IMR-90 (cell line): ENCODE results near the gene POU2F1.

ENCODE experiments used
- CEBPB ChIP-seq: IDR thresholded peaks from 2 replicates; pipeline ENCODE4 v1.6.1; 2012; ENCODE audit warnings: low read depth, low read length, improper control_type of control experiment
- FOS ChIP-seq: fragments of 150-350 bp; IDR thresholded peaks from 2 replicates; pipeline ENCODE4 v1.6.1; 2016; ENCODE audit warnings: low read depth, low read length
- MAFK ChIP-seq: IDR thresholded peaks from 2 replicates; pipeline ENCODE4 v1.6.1; 2012; ENCODE audit warnings: low read depth, low read length, improper control_type of control experiment
- POLR2A ChIP-seq: IDR thresholded peaks from 2 replicates; pipeline ENCODE4 v1.6.1; 2012; ENCODE audit warnings: mild to moderate bottlenecking, low read depth, low read length
- RAD21 ChIP-seq: IDR thresholded peaks from 2 replicates; pipeline ENCODE4 v1.6.1; 2012; ENCODE audit warnings: low read length, improper control_type of control experiment
- RFX5 ChIP-seq: IDR thresholded peaks from 2 replicates; pipeline ENCODE4 v1.8.0; 2012; ENCODE audit warnings: low read depth, mild to moderate bottlenecking, low read length, moderate library complexity
- SMC3 ChIP-seq: fragments of 150-350 bp; IDR thresholded peaks from 2 replicates; pipeline ENCODE4 v1.6.1; 2016; ENCODE audit warnings: low read depth, mild to moderate bottlenecking, antibody characterized with exemption, low read length, moderate library complexity
- TF ChIP-seq, protein P1 (sequence below): conservative IDR thresholded peaks from 2 replicates; pipeline ENCODE4 v1.5.1; 2012; ENCODE audit warnings: mild to moderate bottlenecking, low read depth, low read length, improper control_type of control experiment
- TF ChIP-seq, protein P2 (sequence below): fragments of 150-350 bp; IDR thresholded peaks from 2 replicates; pipeline ENCODE4 v1.6.1; 2016; ENCODE audit warnings: low read depth, mild to moderate bottlenecking, low read length, moderate library complexity, borderline replicate concordance

DNA sequence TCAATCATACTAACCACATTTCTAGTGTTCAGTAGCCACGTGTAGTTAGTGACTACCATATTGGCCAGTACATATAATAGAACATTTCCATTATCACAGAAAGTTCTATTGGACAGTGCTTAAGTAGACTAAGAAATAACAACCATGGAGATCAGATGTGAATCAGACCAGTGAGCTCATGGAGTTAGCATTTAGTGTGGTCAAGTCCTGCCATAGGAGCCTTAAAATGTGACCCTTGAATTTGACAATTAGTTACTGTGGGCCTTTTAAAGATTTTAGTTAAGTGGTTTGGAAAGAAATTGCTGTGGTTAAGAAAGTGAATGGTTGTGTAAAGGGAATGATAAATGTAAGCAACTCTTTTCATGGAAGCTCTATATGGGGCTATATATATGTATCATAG is 123.4 kb downstream of the POU2F1 start:
- TF ChIP-seq, protein P1, sequence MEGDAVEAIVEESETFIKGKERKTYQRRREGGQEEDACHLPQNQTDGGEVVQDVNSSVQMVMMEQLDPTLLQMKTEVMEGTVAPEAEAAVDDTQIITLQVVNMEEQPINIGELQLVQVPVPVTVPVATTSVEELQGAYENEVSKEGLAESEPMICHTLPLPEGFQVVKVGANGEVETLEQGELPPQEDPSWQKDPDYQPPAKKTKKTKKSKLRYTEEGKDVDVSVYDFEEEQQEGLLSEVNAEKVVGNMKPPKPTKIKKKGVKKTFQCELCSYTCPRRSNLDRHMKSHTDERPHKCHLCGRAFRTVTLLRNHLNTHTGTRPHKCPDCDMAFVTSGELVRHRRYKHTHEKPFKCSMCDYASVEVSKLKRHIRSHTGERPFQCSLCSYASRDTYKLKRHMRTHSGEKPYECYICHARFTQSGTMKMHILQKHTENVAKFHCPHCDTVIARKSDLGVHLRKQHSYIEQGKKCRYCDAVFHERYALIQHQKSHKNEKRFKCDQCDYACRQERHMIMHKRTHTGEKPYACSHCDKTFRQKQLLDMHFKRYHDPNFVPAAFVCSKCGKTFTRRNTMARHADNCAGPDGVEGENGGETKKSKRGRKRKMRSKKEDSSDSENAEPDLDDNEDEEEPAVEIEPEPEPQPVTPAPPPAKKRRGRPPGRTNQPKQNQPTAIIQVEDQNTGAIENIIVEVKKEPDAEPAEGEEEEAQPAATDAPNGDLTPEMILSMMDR = no peak
- TF ChIP-seq SMC3 (no peak), POLR2A (no peak), CEBPB (no peak), RFX5 (no peak), MAFK (no peak), RAD21 (no peak), FOS (no peak)
- TF ChIP-seq, protein P2, sequence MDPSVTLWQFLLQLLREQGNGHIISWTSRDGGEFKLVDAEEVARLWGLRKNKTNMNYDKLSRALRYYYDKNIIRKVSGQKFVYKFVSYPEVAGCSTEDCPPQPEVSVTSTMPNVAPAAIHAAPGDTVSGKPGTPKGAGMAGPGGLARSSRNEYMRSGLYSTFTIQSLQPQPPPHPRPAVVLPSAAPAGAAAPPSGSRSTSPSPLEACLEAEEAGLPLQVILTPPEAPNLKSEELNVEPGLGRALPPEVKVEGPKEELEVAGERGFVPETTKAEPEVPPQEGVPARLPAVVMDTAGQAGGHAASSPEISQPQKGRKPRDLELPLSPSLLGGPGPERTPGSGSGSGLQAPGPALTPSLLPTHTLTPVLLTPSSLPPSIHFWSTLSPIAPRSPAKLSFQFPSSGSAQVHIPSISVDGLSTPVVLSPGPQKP = no peak
